Right ventricle myocardium superior (tissue), 1 donor: ENCODE measurements around the gene ARL16. TPM values are rescaled to one million over a fixed set of nuclear protein-coding genes. Genes with fewer than 3 reads are reported as not detected.
A peak's percentile ranks its signal among the peaks of the same experiment; 100 is the strongest.
"Not testable (repeated sequence)": the region's sequence is repeated elsewhere in the genome, so short reads cannot be mapped to it uniquely, and the experiment has no call there.

Source experiments
- ATAC-seq: fragments of 200-7000 bp; cut with Tn5 transposase; one replicate; pipeline ENCODE4 v1.9.1; 2020; ENCODE audit warnings: mild to moderate bottlenecking; ENCODE audit not compliant: poor library complexity
- DNase-seq: peaks from one replicate; pipeline ENCODE4 v3.0.0-alpha.2; 2020
- intact Hi-C: fragments of 100-400 bp; cut with DNase I; formaldehyde crosslinking; loops from one replicate; pipeline ENCODE4 v1.11.2; 2022
- total RNA-seq: library from RNA; stranded (reverse); fragmentation: NEBNext Ultra II Directional; extraction: Animal tissue kit (Norgen Biotek cat#: 25700); gene quantifications from one replicate; pipeline ENCODE4 v1.2.1, GENCODE V29; 2021
- donor health status: DM: no; HTN: yes; CAD: no; lungs with severe emphysema.

ARL16 gene
- total RNA-seq, 1 donor from 2014 or later = 11.9 TPM

- ATAC-seq = no peak
- intact Hi-C loops = no loop called here
- DNase-seq = peak; percentile 45
These were observed 1.9 kb downstream of the ARL16 start for GRCh38 chr17:81681672-81682071.

GRCh38 chr17:81680150-81680549 is 3.4 kb downstream of the ARL16 start:
- DNase-seq (no peak), ATAC-seq (no peak)
- intact Hi-C loops = no loop called here

DNA sequence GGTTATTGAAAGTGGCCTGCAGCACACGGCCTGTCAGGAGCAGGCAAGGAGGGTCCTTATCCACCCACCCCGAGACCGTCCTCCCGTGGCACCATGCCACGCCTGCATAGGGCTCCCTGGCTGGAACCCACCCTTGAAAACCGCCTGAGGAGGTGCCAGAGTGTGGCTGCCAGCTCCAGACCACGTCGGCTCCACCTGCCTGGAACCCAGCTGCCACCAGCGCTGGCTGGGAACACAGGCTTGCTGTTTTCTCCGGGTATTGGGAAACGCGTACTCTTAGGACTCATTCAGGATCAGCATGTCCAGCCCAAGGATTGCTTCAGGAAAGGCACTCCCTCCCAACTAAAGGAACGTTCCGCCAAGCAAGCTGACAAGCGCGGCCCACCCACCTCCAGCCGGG is 6.7 kb downstream of the ARL16 start:
- DNase-seq (peak; percentile 28), ATAC-seq (no peak)
- intact Hi-C loops = no loop called here

- peak; percentile 47 for DNase-seq
- ATAC-seq, intact Hi-C loops: not testable (repeated sequence)
These were observed 7.9 kb downstream of the ARL16 start for GRCh38 chr17:81675515-81676221.

DNA sequence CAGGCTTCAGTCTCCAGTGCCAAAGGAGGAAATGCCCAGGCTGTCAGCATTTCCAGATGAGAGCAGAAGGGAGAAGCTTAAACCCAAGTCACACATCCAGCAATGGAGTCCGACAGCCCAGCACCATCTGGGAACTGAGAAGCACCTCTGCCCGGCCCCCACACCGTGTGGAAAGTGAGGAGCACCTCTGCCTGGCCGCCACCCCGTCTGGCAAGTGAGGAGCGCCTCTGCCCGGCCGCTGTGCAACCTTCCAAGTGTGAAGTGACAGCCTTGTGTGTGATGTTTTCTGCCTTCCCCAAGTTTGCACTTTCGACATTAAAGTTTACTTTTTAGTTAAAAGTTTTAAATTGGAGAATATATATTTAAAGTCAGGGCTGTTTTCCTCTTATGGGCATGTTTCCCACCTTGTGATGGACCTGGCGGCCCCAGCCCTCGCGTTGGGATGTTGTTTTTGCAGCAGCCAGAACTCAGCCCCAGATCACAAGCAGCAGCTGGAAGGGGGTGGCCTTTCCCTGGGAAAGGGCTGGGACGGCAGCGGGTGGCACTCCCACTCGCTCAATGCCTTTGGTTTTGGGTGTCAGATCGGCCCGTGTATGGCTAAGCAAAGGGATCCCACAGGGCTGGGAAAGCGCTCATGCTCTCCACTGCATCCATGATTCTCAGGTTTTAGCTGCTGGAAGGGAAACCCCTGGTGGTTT is 9.9 kb downstream of the ARL16 start:
- intact Hi-C loops = no loop called here
- DNase-seq (peak; percentile 35), ATAC-seq (no peak)

GRCh38 chr17:81672954-81673353 is 10.6 kb downstream of the ARL16 start:
- ATAC-seq (no peak), DNase-seq (peak; percentile 37)
- intact Hi-C loops = no loop called here

DNA sequence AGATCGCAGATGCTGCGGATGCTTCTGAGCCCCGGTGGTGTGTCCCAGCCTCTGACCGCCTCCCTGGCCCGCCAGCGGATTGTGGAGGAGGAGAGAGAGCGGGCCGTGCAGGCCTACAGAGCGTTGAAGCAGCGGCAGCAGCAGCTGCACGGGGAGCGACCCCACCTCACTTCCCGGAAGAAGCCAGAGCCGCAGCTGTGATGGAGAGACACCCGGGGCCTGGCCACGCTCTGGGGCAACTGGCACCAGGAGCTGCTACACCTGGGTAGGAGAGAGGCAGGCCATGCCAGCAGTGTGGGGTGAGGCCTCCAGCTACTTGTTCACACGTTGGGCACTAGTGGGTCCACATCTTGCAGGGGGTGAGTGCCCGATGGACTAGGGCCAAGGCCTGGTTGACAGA is 11.1 kb downstream of the ARL16 start:
- DNase-seq (peak; percentile 33), ATAC-seq (no peak)
- intact Hi-C loops = no loop called here

- intact Hi-C loops = no loop called here
These were observed 15.8 kb downstream of the ARL16 start for GRCh38 chr17:81667754-81668153.

DNA sequence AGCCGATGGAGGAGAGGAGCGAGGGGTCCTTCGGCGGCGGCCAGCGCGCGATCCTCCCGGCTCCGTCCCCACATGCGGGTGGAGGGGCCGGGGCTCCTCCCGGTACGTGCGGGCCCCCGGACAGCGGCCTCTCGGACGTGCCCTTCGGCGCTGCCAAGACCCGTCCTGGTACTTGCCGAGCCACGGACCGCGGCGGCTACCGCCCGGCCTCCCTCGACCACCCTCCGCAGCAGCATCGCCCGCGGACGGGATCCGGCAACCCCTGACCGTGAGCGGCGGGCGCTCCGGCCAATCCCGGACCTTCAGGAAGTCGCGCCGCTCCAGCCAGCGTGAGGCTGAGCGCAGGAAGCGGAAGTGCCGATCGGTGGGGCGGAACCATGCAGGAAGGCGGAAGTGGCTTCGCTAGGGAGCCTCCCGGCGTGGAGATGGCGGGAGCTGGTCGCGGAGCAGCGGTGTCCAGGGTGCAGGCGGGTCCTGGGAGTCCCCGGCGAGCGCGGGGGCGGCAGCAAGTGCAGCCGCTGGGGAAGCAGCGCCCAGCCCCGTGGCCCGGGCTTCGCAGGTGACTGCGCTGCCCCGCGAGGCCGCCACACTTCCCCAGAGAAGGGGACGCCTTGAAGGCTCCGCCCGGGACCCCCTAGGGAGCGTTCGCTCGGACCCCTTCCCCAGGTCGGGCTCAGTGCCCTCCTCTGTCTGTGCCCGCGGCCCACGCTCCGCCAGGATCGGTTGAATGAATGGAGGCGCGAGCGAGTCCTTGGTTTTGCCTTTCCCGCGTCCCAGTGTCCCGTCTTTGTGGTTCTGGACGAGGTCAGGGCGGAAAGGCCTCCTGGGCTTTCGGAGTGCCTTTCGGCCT is 17.0 kb downstream of the ARL16 start, which contains the start of the genes CCDC137 and OXLD1:
Gene CCDC137 (plus strand): TSS at position 396 of the 850 bp plus-strand sequence. CDS start 30 bp downstream, at position 426.
Gene OXLD1 (minus strand): TSS at position 264 of the 850 bp plus-strand sequence. CDS start 28 bp downstream, at position 236.
- intact Hi-C loops = no loop called here

More at GRCh38 chr17:81667754-81668153, 15.8 kb downstream of the ARL16 start:
- DNase-seq (no peak), ATAC-seq (no peak)

DNA sequence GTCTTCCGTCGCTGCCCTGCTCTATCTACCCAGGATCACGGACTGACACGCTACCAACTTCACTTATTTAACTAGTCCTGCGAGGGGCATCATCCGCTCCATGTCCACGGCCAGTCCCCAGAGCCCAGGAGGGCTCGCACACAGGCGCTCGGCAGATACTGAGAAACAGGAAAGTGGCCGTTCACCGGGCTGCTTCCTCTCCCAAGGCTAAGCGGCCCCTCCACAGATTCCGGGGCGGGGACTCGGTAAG is 17.6 kb downstream of the ARL16 start:
- intact Hi-C loops = no loop called here
- DNase-seq = no peak
- peak; percentile 25 for ATAC-seq

More for the DNA sequence above, 17.0 kb downstream of the ARL16 start, which contains the start of the genes CCDC137 and OXLD1:
- ATAC-seq (peak; percentile 99), DNase-seq (peak; percentile 99)

DNA sequence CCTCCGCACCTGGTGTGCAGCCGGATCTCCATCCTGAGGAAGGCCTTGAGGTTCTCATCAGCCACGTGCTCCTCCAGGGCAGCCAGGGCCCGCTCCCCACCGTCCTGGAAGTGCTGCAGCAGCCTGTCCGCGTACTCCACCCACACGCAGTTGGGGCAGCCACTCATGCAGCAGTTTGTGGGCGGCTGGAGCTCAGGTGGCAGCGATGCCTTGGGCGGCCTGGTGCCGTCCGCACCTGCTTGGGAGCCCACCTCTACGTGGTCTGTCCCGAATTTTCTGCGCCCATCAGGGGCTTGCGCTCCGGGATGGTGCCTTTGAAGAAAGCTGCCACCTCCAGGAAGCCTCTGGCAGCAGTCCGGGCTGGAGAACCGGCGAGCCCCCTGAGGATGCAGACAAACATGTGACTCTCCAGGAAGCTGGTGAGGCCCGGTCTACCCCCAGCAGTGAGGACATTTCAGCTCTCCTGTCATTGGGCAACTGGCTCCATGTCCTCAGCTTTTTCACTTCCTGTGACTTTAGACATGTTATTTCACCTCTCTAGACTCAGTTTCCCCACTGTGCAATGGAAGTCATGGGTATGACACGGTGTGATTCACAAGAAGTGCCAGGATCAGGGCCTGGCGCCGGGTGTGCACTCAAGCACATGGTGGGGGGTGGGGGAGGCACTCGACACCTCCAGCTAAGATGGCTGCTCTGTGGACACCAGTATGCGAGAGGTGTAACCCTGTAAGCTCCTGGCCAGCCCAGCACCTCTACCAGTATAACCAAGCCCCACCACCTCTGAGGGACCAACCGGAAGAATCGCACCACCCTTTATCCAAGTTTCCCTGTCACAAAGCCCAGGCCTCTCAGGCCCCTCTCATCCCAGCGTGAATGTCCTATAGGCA is 18.1 kb downstream of the ARL16 start:
- DNase-seq = no peak
- intact Hi-C loops = no loop called here
- ATAC-seq = peak; percentile 17

- no peak for ATAC-seq
- intact Hi-C loops = no loop called here
- no peak for DNase-seq
These were observed 19.5 kb downstream of the ARL16 start for GRCh38 chr17:81664051-81664470.

DNA sequence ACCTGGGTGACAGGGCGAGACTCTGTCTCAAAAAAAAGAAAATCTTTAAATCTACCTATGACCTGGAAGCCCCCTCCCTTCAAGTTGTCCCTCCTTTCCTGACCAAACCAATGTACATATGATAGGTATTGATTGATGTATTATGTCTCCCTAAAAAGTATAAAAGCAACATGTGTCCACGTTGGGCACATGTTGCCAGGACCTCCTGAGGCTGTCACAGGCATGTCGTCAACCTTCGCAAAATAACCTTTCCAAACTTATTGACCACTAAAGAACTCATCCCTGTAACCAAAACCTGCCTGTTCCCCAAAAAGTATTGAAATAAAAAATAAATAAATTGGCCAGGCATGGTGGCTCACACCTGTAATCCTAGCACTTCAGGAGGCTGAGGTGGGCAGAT is 21.6 kb downstream of the ARL16 start:
- DNase-seq = no peak
- ATAC-seq = no peak
- intact Hi-C loops = no loop called here

- no peak for ATAC-seq
- intact Hi-C loops = no loop called here
- DNase-seq = no peak
These were observed 23.2 kb downstream of the ARL16 start for GRCh38 chr17:81660441-81660840.

DNA sequence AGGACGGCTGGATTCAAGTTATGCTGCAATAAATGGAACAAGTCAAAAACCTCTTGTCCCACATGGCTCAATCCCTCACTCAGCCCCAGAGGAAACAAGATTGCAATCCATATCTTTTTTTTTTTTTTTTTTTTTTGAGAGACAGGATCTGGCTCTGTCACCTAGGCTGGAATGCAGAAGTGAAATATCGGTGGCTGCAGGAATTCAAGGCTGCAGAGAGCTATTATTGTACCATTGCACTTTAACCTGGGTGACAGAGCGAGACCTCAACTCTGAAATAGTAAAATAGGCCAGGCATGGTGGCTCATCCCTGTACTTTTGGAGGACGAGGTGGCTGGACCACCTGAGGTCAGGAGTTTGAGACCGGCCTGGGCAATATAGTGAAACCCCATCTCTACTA is 24.6 kb downstream of the ARL16 start:
- DNase-seq = no peak
- ATAC-seq = no peak
- intact Hi-C loops = no loop called here

DNA sequence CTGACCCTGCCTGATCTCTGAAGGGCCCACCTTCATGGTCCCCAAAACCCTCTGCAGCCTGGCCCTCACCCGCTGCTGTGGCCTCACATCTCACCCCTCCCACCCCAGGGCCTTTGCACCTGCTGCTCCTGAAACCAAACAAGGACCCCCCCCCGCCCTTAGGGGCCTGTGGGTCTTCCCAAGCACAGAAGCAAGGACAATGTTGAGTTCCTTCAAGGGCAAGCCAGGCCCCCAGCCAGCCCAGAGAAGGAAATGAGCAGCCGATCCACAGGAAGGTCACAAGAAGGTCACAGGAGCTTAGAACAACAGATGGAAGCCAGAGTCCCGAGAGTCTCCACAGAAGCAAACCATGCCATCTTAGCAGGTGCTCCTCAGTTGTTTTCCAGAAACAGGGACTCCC is 26.8 kb downstream of the ARL16 start:
- DNase-seq (no peak), ATAC-seq (no peak)

DNA sequence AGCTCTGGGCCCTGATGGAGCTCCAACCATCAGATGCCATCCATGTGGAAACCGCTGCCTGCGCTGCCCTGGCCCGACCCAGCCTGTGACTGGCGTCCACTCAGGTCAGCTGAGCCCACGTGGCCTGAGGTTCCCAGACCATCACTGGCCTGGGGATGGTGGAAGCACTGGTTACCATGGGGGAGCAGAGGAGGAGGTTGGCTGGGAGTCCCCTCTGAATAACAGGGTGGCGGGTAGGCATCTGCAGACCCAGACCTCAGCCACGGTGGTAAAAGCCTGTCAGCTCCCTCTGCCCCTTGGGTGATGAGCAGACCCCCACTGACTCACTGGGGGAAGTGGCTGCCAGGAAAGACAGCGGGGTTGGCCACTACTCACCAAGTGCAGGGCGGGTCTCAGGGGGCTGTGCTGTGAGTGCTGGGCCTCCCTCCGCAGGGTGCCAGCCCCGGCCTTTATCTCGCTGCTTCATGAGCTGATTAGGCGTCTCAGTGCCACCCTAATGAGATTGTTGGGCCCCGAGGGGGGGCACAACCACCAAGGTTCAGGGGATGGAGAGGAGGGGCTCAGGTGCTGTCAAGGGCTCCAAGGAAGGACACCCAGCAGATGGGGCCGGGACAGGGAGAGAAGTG is 27.4 kb downstream of the ARL16 start, which contains the start of gene PDE6G:
Gene PDE6G (minus strand): TSS at position 425 of the 626 bp plus-strand sequence. CDS start 3,237 bp downstream, outside the sequence.
- no peak for ATAC-seq
- no peak for DNase-seq
- intact Hi-C loops = no loop called here

More for the DNA sequence above, 26.8 kb downstream of the ARL16 start:
- intact Hi-C loops = no loop called here
